ENCODE data around the gene KLC4.

KLC4 gene

DNA sequence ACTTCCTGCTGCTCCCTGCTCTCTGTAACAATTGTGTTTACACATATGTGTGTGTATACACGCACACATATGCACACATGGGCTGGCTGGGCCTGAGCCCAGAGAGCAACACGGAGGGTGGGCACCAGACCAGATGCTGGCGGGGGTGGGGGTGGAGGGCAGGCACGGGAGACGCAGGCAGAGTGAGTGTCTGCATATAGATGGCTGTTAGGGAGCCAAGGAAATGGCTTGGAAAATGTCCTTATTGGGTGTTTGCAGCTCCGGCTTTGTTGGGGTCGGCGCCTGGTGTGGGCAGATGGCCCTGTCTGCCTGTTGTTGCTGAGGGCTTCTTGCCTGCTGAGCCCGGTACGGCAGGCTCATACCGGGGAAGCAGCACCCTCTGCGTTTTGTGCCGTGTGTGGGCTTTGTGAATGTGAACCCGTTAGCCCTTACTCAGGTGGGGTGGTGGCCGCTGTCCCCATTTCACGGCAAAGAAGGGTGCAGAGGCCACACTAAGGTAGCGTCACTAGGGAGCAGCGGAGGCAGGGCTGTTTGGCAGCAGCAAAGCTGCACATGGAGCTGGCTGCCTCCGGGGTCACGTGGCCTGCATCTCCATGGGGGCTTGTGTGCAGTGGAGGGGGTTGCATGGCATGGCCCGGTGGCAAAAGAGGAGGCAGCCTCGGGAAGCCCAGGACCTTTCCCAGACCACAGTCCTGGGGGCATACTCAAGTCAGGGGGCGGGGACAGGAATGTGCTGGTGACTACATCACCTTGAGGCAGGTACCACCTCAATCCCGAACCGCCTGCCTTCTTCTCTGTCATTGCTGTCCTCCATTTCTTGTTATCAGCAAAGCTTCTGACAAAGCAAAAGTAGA, 64.3 kb downstream of the KLC4 start:
- H3K27me3 ChIP-seq (ENCODE audit: low read depth, low read length) = peaks cover 12% of the 10 kb centered on the region; the same call in 1 of the 2 replicates
- no peaks in the 10 kb centered on the region for H3K79me2 ChIP-seq (ENCODE audit: low read length)
- no peak overlapping the region for H3K4me3 ChIP-seq (ENCODE audit: low read length)
- H3K36me3 ChIP-seq (replicated peaks; ENCODE audit: low read depth, low read length) = no peaks in the 10 kb centered on the region
- no peaks in the 10 kb centered on the region for H3K4me1 ChIP-seq (ENCODE audit: low read length)
- no peak overlapping the region for H2AFZ ChIP-seq (ENCODE audit: low read depth, low read length)
- TF ChIP-seq, protein P1, sequence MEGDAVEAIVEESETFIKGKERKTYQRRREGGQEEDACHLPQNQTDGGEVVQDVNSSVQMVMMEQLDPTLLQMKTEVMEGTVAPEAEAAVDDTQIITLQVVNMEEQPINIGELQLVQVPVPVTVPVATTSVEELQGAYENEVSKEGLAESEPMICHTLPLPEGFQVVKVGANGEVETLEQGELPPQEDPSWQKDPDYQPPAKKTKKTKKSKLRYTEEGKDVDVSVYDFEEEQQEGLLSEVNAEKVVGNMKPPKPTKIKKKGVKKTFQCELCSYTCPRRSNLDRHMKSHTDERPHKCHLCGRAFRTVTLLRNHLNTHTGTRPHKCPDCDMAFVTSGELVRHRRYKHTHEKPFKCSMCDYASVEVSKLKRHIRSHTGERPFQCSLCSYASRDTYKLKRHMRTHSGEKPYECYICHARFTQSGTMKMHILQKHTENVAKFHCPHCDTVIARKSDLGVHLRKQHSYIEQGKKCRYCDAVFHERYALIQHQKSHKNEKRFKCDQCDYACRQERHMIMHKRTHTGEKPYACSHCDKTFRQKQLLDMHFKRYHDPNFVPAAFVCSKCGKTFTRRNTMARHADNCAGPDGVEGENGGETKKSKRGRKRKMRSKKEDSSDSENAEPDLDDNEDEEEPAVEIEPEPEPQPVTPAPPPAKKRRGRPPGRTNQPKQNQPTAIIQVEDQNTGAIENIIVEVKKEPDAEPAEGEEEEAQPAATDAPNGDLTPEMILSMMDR (IDR thresholded peaks at IDR 0.05; ENCODE audit: low read depth, low read length) = no peak
- TF ChIP-seq EZH2phosphoT487 (IDR thresholded peaks at IDR 0.05; ENCODE audit: low read depth) = no peak
- H3K9me3 ChIP-seq (ENCODE audit: insufficient read depth, low read length) = no peaks in the 10 kb centered on the region
- no peaks in the 10 kb centered on the region for H4K20me1 ChIP-seq (ENCODE audit: insufficient read depth, low read length)
- no peak overlapping the region for H3K4me2 ChIP-seq (ENCODE audit: low read length)
- H3K27ac ChIP-seq (ENCODE audit: low read length) = no peak overlapping the region
- no peak overlapping the region for H3K9ac ChIP-seq (ENCODE audit: low read length)

DNA sequence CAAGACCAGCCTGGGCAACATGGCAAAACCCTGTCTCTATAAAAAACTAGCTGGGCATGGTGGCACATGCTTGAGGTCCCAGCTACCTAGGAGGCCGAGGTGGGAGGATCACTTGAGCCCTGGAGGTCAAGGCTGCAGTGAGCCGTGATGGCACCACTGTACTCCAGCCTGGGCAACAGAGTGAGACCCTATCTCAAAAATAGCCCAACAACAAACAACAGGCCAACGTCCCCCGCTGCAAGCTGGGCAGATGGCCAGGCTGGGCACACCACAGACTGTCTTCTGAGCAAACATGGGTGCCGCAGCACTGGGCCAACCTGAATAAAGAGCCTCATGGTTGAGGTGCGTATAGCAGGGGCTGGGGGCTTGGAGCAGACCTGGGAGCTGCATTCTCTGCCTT, 65.0 kb downstream of the KLC4 start:
- Histone ChIP-seq H3K27ac (ENCODE audit: low read length) (no peak overlapping the region), H3K9me3 (ENCODE audit: insufficient read depth, low read length) (no peaks in the 10 kb centered on the region), H4K20me1 (ENCODE audit: insufficient read depth, low read length) (no peaks in the 10 kb centered on the region), H3K27me3 (ENCODE audit: low read depth, low read length) (peaks cover 10% of the 10 kb centered on the region; the same call in 1 of the 2 replicates), H3K4me3 (ENCODE audit: low read length) (no peak overlapping the region), H3K36me3 (replicated peaks; ENCODE audit: low read depth, low read length) (no peaks in the 10 kb centered on the region), H3K4me2 (ENCODE audit: low read length) (no peak overlapping the region), H3K9ac (ENCODE audit: low read length) (no peak overlapping the region), H3K4me1 (ENCODE audit: low read length) (peaks cover 1% of the 10 kb centered on the region; the same call in 1 of the 2 replicates), H3K79me2 (ENCODE audit: low read length) (no peaks in the 10 kb centered on the region), H2AFZ (ENCODE audit: low read depth, low read length) (no peak overlapping the region)
- TF ChIP-seq, protein P1 (IDR thresholded peaks at IDR 0.05; ENCODE audit: low read depth, low read length) = no peak
- TF ChIP-seq EZH2phosphoT487 (IDR thresholded peaks at IDR 0.05; ENCODE audit: low read depth) = no peak

Measured in OCI-LY3 (cell line).